K562 treated with DMSO at 1 percent for 48 hours (cell line): ENCODE data around the gene ATP6AP1. TPM values are rescaled to one million over a fixed set of nuclear protein-coding genes. Genes with fewer than 3 reads are reported as not detected.

Source experiments
- total RNA-seq: library from RNA; unstranded; fragments of 300-600 nt; gene quantifications from 2 replicates; pipeline ENCODE4 v1.2.3, GENCODE V29; 2022; ENCODE audit warnings: low replicate concordance; ENCODE audit errors: extremely low read depth

The ATP6AP1 gene
- 191 TPM in 1 of 2 replicates, not detected in the other for total RNA-seq

GRCh38 chrX:154428176-154429171 lies at the start of gene ATP6AP1:
ATP6AP1 (plus strand) TSS chrX:154428677; CDS start chrX:154428693, 16 bp downstream.

GRCh38 chrX:154378799-154379568 lies 49.5 kb upstream of the ATP6AP1 start, which contains the start of gene EMD:
EMD (plus strand) TSS chrX:154379295; CDS start chrX:154379485, 190 bp downstream.

GRCh38 chrX:154397888-154398667 lies 30.4 kb upstream of the ATP6AP1 start, which contains the start of gene RPL10:
RPL10 (plus strand) TSS chrX:154398377; CDS start chrX:154398520, 143 bp downstream.

GRCh38 chrX:154409222-154409871 lies 19.1 kb upstream of the ATP6AP1 start, which contains the start of gene DNASE1L1:
DNASE1L1 (minus strand) TSS chrX:154409254; CDS start chrX:154405568, 3,686 bp downstream.

GRCh38 chrX:154436983-154437752 lies 8.7 kb downstream of the ATP6AP1 start, which contains the start of gene GDI1:
GDI1 (plus strand) TSS chrX:154437154; CDS start chrX:154437255, 101 bp downstream.

GRCh38 chrX:154443992-154444754 lies 15.7 kb downstream of the ATP6AP1 start, which contains the start of gene FAM50A:
FAM50A (plus strand) TSS chrX:154444141; CDS start chrX:154444236, 95 bp downstream.

GRCh38 chrX:154458116-154458953 lies 29.9 kb downstream of the ATP6AP1 start, which contains the start of gene PLXNA3:
PLXNA3 (plus strand) TSS chrX:154458281; CDS start chrX:154460184, 1,903 bp downstream.

GRCh38 chrX:154478728-154479622 lies 50.5 kb downstream of the ATP6AP1 start, which contains the start of gene LAGE3:
LAGE3 (minus strand) TSS chrX:154479281; CDS start chrX:154478915, 366 bp downstream.

Other genes with a start within 250 kb of the ATP6AP1 start
- gene OPN1MW, start 246.1 kb upstream of the ATP6AP1 start, total RNA-seq: not detected in 2 replicates
- gene OPN1MW2, start 208.9 kb upstream of the ATP6AP1 start, total RNA-seq: not detected in 2 replicates
- not detected in 2 replicates for gene OPN1MW3, start 171.1 kb upstream of the ATP6AP1 start, total RNA-seq
- gene TEX28, start 133.6 kb upstream of the ATP6AP1 start, total RNA-seq: not detected in 2 replicates
- not detected in 2 replicates for gene TKTL1, start 132.9 kb upstream of the ATP6AP1 start, total RNA-seq
- 349 TPM in 1 of 2 replicates, not detected in the other for gene FLNA, start 54.0 kb upstream of the ATP6AP1 start, total RNA-seq
- gene EMD, start 49.4 kb upstream of the ATP6AP1 start, total RNA-seq: not detected in 2 replicates
- gene RPL10, start 30.3 kb upstream of the ATP6AP1 start, total RNA-seq: 7,940 and 9,888 TPM in 2 replicates
- gene DNASE1L1, start 19.4 kb upstream of the ATP6AP1 start, total RNA-seq: not detected in 2 replicates
- gene TAFAZZIN, start 17.1 kb upstream of the ATP6AP1 start, total RNA-seq: not detected in 2 replicates
- gene GDI1, start 8.5 kb downstream of the ATP6AP1 start, total RNA-seq: not detected in 2 replicates
- 772 TPM in 1 of 2 replicates, not detected in the other for gene FAM50A, start 15.5 kb downstream of the ATP6AP1 start, total RNA-seq
- not detected in 2 replicates for gene PLXNA3, start 29.6 kb downstream of the ATP6AP1 start, total RNA-seq
- 555 TPM in 1 of 2 replicates, not detected in the other for gene LAGE3, start 50.6 kb downstream of the ATP6AP1 start, total RNA-seq
- not detected in 2 replicates for gene UBL4A, start 57.9 kb downstream of the ATP6AP1 start, total RNA-seq
- not detected in 2 replicates for gene SLC10A3, start 62.0 kb downstream of the ATP6AP1 start, total RNA-seq
- not detected in 2 replicates for gene FAM3A, start 87.6 kb downstream of the ATP6AP1 start, total RNA-seq
- gene G6PD, start 118.2 kb downstream of the ATP6AP1 start, total RNA-seq: 530 TPM in 1 of 2 replicates, not detected in the other
- gene IKBKG, start 118.9 kb downstream of the ATP6AP1 start, total RNA-seq: 340 TPM in 1 of 2 replicates, not detected in the other
- not detected in 2 replicates for gene CTAG1A, start 156.5 kb downstream of the ATP6AP1 start, total RNA-seq
- not detected in 2 replicates for gene CTAG1B, start 190.6 kb downstream of the ATP6AP1 start, total RNA-seq
- gene CTAG2, start 224.9 kb downstream of the ATP6AP1 start, total RNA-seq: not detected in 2 replicates